Esophagus squamous epithelium (tissue), 5 donors: ENCODE measurements around the gene TCEAL7. TPM values are rescaled to one million over a fixed set of nuclear protein-coding genes. Genes with fewer than 3 reads are reported as not detected.
A peak's percentile ranks its signal among the peaks of the same experiment; 100 is the strongest.
"Not testable (repeated sequence)": the region's sequence is repeated elsewhere in the genome, so short reads cannot be mapped to it uniquely, and the experiment has no call there.

Experiments
- DNase-seq: peaks from one replicate; lab custom pipeline; 2025; lab: John Stamatoyannopoulos, UW
- H3K27ac ChIP-seq, 4 donors: fragments of 200-600 bp; sonication (generic); one replicate each; pipeline ENCODE4 v1.5.1; 2016 to 2019; ENCODE audit warnings: mild to moderate bottlenecking in 1 of 4
- H3K27me3 ChIP-seq, 4 donors: fragments of 200-600 bp; sonication (generic); 1 replicate in 3 of 4; 2 replicates in 1 of 4; pipeline versions ENCODE4 v1.5.1 to v1.6.0; 2017 to 2021; ENCODE audit warnings: antibody characterized with exemption in 1 of 4
- H3K36me3 ChIP-seq, 3 donors: fragments of 200-600 bp; sonication (generic); one replicate each; pipeline ENCODE4 v1.5.1; 2016 to 2019
- H3K4me1 ChIP-seq, 3 donors: fragments of 200-600 bp; sonication (generic); one replicate each; pipeline ENCODE4 v1.5.1; 2017 to 2019
- H3K4me3 ChIP-seq, 4 donors: fragments of 200-600 bp; sonication (generic); 1 replicate in 3 of 4; 2 replicates in 1 of 4; pipeline ENCODE4 v1.5.1; 2016 to 2019; ENCODE audit warnings: mild to moderate bottlenecking in 2 of 4, moderate library complexity in 1 of 4
- H3K9me3 ChIP-seq, 3 donors: fragments of 200-600 bp; sonication (generic); one replicate each; pipeline ENCODE4 v1.5.1; 2016 to 2019
- POLR2A ChIP-seq, 4 donors: fragments of 450-650 bp; IDR thresholded peaks; one replicate each; pipeline ENCODE4 v1.6.1; 2017; ENCODE audit warnings: antibody characterized with exemption in 4 of 4, mild to moderate bottlenecking in 4 of 4, moderate library complexity in 3 of 4
- WGBS, 2 donors: methylation state at CpG; one replicate each; pipeline ENCODE4 v1.1.5; 2018; 5-methylcytosine and 5-hydroxymethylcytosine counted together
- intact Hi-C: fragments of 100-400 bp; cut with DNase I; formaldehyde crosslinking; loops from one replicate; pipeline ENCODE4 v1.15.0; 2022
- total RNA-seq, 4 donors: library from RNA; depleted of rRNA; stranded (reverse); fragments of >200 nt; gene quantifications; one replicate each; pipeline ENCODE4 v1.1.0, GENCODE V29; 2016
- TF ChIP-seq, protein P1 (sequence below), 6 experiments: fragments of 450-650 bp in 4 of 6; fragments of 200-600 bp in 2 of 6; sonication (generic) in 2 of 6; IDR thresholded peaks; one replicate each; pipeline ENCODE4 v1.5.1; 2016 to 2019; ENCODE audit warnings: antibody characterized with exemption in 6 of 6, mild to moderate bottlenecking in 4 of 6, moderate library complexity in 4 of 6
- donor health status: DM: yes; HTN: yes; CAD: no.

Gene TCEAL7
- total RNA-seq, 4 donors from 2014 or later: 1.3 to 6.3 TPM; not detected in 2

DNA sequence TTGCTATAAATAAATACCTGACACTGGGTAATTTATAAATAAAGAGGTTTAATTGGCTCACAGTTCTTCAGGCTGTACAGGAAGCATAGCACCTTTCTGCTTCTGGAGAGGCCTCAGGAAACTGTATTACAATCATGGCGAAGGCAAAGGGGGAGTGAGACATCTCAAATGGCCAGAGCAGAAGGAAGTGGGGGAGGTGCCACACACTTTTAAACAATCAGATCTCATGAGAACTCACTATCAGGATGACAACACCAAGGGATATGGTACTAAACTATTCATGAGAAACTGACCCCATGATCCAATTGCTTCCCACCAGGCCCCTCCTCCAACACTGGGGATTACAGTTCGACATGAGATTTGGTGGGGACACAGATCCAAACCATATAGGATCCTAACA, 14.6 kb downstream of the TCEAL7 start:
- intact Hi-C loops: loop anchor here (5.0 kb wide), 1 partner anchor 118 kb away; no protein-coding TSS in a partner anchor
- Histone ChIP-seq H3K27ac (no peak overlapping the region), H3K9me3 (no peaks in the 10 kb centered on the region), H3K36me3 (no peaks in the 10 kb centered on the region), H3K4me3 (no peak overlapping the region), H3K4me1 (no peaks in the 10 kb centered on the region), H3K27me3 (peaks cover 0 to 7% (median 0%) of the 10 kb centered on the region in 4 donors)
- WGBS, 2 donors: 51 to 78% methylated on average over 2 of the region's 2 CpGs
- DNase-seq: no peak
- TF ChIP-seq, protein P1, sequence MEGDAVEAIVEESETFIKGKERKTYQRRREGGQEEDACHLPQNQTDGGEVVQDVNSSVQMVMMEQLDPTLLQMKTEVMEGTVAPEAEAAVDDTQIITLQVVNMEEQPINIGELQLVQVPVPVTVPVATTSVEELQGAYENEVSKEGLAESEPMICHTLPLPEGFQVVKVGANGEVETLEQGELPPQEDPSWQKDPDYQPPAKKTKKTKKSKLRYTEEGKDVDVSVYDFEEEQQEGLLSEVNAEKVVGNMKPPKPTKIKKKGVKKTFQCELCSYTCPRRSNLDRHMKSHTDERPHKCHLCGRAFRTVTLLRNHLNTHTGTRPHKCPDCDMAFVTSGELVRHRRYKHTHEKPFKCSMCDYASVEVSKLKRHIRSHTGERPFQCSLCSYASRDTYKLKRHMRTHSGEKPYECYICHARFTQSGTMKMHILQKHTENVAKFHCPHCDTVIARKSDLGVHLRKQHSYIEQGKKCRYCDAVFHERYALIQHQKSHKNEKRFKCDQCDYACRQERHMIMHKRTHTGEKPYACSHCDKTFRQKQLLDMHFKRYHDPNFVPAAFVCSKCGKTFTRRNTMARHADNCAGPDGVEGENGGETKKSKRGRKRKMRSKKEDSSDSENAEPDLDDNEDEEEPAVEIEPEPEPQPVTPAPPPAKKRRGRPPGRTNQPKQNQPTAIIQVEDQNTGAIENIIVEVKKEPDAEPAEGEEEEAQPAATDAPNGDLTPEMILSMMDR (IDR thresholded peaks at IDR 0.05): no peak
- TF ChIP-seq POLR2A (IDR thresholded peaks at IDR 0.05): no peak

GRCh38 chrX:103347682-103348397, 17.8 kb downstream of the TCEAL7 start:
- no peaks in the 10 kb centered on the region for H3K9me3 ChIP-seq
- no peak overlapping the region for H3K4me3 ChIP-seq
- no peaks in the 10 kb centered on the region for H3K36me3 ChIP-seq
- WGBS, 2 donors: 66 to 67% methylated on average over 24 to 29 of the region's 29 CpGs
- intact Hi-C loops: no loop called here
- TF ChIP-seq POLR2A (IDR thresholded peaks at IDR 0.05): no peak
- TF ChIP-seq, protein P1 (IDR thresholded peaks at IDR 0.05): no peak
- peaks cover 0 to 7% (median 0%) of the 10 kb centered on the region in 4 donors for H3K27me3 ChIP-seq
- no peak for DNase-seq
- H3K4me1 ChIP-seq: no peaks in the 10 kb centered on the region
- H3K27ac ChIP-seq: no peak overlapping the region

- Histone ChIP-seq H3K9me3 (no peaks in the 10 kb centered on the region), H3K36me3 (no peaks in the 10 kb centered on the region), H3K27me3 (no peaks in the 10 kb centered on the region), H3K27ac (peak within 1 kb of the TSS; percentile 81 to 91 (median 90)), H3K4me3 (peak within 1 kb of the TSS; percentile 59 to 71 (median 62)), H3K4me1 (peaks cover 0 to 14% (median 0%) of the 10 kb centered on the region in 3 donors)
- peak in 2 of 4 donors; percentile 48 to 67 for TF ChIP-seq POLR2A (IDR thresholded peaks at IDR 0.05)
- TF ChIP-seq, protein P1 (IDR thresholded peaks at IDR 0.05): no peak
- intact Hi-C loops: no loop called here
- WGBS, 2 donors: 1 to 17% methylated on average over 11 to 14 of the region's 18 CpGs
- DNase-seq: no peak
Observed at GRCh38 chrX:103356130-103356798, 26.2 kb downstream of the TCEAL7 start, which contains the start of gene TCEAL9. TCEAL9 (plus strand) TSS chrX:103356506; CDS start chrX:103357685, 1,179 bp downstream.

GRCh38 chrX:103356858-103357257, 26.8 kb downstream of the TCEAL7 start:
- H3K36me3 ChIP-seq: no peaks in the 10 kb centered on the region
- H3K4me1 ChIP-seq: peaks cover 0 to 14% (median 0%) of the 10 kb centered on the region in 3 donors
- peak overlapping the region; percentile 59 to 71 (median 62) for H3K4me3 ChIP-seq
- H3K9me3 ChIP-seq: no peaks in the 10 kb centered on the region
- peak overlapping the region; percentile 81 to 91 (median 90) for H3K27ac ChIP-seq
- H3K27me3 ChIP-seq: no peaks in the 10 kb centered on the region
- intact Hi-C loops: no loop called here
- no peak for DNase-seq
- 0 to 27% methylated on average over 13 of the region's 13 CpGs for WGBS, 2 donors
- no peak for TF ChIP-seq POLR2A (IDR thresholded peaks at IDR 0.05)

GRCh38 chrX:103357871-103358270, 27.8 kb downstream of the TCEAL7 start:
- Histone ChIP-seq H3K27ac (no peak overlapping the region), H3K36me3 (no peaks in the 10 kb centered on the region), H3K4me1 (peaks cover 0 to 14% (median 0%) of the 10 kb centered on the region in 3 donors), H3K4me3 (peak overlapping the region in 1 of 4 donors; percentile 71), H3K27me3 (no peaks in the 10 kb centered on the region), H3K9me3 (no peaks in the 10 kb centered on the region)
- WGBS, 2 donors: 91% methylated on average over 2 of the region's 2 CpGs
- no peak for DNase-seq
- TF ChIP-seq POLR2A (IDR thresholded peaks at IDR 0.05): no peak
- TF ChIP-seq, protein P1 (IDR thresholded peaks at IDR 0.05): no peak
- intact Hi-C loops: no loop called here

DNA sequence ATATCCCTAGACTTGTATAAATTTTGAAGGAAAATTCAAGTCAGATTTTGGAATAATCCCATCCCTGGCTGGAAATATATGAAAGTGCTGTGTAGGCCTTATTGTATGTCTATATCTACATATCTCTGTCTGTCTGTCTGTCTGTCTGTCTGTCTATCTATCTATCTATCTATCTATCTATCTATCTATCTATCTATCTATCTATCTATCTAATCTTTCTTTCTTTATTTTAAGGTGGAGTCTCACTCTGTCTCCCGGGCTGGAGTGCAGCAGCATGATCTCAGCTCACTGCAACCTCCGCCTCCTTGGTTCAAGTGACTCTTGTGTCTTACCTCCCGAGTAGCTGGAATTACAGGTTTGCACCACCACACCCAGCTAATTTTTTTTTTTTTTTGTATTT, 29.6 kb downstream of the TCEAL7 start:
- 71 to 86% methylated on average over 3 of the region's 3 CpGs for WGBS, 2 donors
- peaks cover 0 to 14% (median 0%) of the 10 kb centered on the region in 3 donors for H3K4me1 ChIP-seq
- DNase-seq, H3K27ac ChIP-seq, H3K9me3 ChIP-seq, intact Hi-C loops, H3K36me3 ChIP-seq, H3K4me3 ChIP-seq, H3K27me3 ChIP-seq: not testable (repeated sequence)
